Germinal center (tissue), 1 donor: ENCODE results near the gene SLC40A1.
"Not testable (repeated sequence)": the region's sequence is repeated elsewhere in the genome, so short reads cannot be mapped to it uniquely, and the experiment has no call there.

ENCODE experiments used
- DNase-seq: peaks from one replicate; pipeline ENCODE4 v3.0.0; 2012; ENCODE audit warnings: mixed read lengths, low spot score

Gene SLC40A1, protein sequence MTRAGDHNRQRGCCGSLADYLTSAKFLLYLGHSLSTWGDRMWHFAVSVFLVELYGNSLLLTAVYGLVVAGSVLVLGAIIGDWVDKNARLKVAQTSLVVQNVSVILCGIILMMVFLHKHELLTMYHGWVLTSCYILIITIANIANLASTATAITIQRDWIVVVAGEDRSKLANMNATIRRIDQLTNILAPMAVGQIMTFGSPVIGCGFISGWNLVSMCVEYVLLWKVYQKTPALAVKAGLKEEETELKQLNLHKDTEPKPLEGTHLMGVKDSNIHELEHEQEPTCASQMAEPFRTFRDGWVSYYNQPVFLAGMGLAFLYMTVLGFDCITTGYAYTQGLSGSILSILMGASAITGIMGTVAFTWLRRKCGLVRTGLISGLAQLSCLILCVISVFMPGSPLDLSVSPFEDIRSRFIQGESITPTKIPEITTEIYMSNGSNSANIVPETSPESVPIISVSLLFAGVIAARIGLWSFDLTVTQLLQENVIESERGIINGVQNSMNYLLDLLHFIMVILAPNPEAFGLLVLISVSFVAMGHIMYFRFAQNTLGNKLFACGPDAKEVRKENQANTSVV

DNA sequence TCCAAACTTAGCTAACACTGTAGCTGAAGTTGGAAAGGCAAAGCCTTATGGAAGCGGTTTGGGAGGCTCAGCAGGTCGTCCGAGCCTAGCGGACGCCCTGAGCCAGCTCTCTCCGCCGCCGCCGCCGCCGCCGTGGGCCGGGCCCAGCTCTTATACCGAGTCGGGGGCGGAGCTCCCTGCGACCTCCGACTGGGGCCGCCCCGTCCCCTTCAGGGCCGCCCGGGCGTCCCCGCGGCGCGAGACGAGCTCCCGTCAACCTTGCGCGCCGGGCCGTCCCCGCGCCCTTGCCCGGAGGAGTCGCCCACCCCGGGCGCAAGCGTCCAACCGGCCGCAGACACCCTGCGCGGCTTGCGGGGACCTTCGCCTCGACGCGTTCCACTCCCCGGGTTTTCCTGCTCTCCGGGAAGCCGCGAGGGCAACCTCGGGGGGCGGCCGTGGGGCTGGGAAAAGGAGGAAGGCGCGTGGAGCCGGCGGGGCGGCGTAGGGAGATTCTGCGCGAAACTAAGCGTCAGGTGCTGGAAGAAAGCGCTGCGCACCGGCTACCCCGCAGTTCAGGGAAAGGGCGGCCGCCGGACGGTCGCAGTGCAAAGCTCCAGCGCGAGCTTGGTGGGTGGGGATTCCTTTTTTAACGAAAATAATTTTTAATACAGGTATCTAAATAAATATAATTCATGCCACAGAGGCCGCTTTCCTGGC, at the start of gene SLC40A1:
Gene SLC40A1, minus strand, starts transcription at position 129 of the 696 bp plus-strand sequence. CDS start 326 bp downstream, outside the sequence.
- peak; percentile 50 for DNase-seq

DNA sequence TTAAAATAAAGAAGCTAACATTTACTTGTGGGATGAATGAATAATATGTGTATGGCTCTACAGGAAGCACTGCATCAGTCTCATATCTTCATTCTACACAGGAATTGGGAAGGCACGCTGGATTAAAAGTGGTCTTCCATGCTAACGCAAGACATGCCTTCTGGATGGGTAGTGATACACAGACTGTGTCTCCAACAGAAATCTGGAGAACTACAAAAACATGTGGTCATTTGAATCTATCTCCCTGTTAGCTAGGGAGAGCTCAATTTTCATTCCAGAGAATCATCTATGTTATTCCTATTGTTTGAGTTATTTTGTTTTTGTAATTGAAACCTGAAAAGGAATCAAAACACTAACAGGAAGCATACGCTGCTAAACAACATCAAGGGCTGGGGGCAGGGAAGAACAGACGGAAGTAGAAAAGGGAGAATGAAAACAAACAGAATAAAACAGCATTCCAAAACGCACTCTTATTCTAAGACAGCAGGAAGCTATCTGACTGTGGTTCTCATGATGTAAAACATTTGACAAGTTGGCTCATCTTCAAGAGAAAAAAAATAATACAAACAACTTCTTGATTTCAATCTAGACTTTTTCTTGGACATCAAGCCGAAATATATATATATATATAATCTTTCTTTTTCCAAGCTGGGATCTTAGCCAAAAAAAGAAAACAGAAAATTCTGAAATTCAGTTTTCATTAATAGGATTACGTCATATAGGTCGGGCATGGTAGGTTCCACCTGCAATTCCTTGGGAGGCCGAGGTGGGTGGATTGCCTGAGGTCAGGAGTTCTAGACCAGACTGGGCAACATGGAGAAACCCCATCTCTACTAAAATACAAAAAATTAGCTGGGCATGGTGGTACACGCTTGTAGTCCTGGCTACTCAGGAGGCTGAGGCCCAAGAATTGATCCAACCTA, 49.2 kb upstream of the SLC40A1 start:
- no peak for DNase-seq

DNA sequence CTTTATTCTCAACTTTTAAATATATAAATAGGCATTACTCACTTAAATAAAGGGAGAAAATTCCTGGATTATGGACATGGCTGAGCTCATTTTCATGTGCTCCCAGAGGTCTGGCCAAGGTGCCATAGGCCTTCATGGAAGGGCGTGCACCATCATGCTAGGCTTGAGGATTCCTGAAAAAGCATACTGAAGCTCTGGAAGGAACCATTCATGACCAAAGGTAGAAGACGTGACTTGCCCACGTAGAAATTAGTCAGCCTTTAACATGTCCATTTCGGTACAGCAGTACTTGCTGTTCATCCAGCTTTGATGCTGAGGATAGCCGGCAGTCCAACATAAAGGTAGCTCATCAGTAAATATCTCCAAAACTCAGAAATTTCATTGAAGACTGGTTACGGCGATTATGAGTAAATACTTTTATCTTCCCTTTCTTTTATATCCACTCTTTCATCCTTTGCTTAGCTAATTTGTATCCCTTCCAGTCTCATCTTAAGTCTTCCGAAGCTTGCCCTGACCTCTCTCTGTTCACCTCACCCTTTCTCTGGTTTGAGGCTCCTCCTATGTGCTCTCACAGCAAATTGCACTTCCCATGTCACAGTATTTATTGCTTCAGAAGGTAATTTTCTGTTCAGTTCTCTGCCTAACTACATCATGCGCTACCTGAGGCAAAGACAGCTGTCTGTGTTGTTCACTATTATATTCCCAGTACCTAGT, 48.4 kb upstream of the SLC40A1 start:
- DNase-seq: no peak

DNA sequence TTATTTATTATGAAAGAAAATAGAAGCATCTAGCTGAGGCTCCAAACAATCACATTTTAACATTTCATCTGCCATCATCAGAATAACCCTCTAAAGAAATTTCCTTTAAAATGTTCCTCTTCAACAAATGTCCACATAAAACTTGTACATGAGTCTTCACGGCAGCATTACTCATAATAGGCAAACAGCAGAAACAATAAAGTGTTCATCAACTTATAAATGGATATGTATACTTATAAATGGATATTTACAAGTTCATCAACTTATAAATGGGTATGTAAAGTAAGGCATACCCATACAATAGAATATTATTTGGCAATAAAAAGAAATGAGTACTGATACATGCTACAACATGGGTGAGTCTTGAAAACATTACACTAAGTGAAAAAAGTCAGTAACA, 47.2 kb upstream of the SLC40A1 start:
- DNase-seq: no peak

DNA sequence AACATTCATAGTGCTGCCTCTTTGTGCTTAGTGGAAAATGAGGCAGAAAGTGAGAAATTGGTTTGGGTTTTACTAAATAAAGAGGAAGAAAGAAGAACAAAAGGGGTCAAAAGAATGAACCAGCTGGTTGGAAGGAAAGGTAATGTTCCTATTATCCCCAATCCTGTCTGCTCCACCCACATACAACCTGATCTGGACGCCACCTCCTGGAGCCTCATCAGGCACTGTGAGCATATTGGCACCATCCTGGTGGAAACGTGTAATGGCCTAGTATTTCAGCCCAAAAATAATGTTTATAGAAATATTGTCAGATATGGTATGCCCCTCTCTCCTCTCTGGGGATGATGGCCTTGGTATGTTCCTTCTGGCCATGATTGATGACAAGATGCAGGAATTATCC, 45.0 kb upstream of the SLC40A1 start:
- DNase-seq: no peak

DNA sequence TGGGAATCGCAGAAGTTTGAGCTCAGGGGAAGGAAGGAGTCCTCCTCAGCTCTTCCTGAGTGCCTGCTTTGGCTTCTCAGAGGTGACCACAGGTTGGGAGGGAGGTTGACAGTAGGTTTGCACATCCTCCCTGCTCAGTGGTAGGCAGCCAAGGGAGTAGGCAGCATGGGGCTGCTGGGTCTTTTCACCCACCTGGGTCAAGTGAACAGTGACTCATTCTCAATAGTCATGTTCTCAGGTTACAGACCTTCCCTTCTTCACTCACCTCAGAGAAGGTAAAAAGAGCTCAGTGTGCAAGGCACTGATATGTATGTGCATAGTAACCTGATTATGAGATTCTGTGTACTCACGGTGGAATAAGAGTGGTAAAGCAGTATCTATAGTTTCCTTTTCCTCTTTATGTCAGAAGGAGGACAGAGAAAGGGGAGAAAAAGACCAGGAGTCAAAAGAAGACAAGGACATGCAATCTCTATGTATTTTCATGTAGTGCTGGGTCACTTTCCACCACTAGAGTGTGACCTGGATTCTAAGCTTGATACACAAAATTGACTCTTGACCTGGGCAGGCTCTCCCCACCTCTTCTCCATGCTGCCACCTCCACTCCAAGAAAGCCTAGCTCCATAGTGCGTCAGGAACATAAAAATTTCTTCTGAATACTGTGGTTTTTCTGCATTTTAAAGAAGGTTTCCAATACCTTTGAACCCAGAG, 44.2 kb upstream of the SLC40A1 start:
- DNase-seq: no peak

DNA sequence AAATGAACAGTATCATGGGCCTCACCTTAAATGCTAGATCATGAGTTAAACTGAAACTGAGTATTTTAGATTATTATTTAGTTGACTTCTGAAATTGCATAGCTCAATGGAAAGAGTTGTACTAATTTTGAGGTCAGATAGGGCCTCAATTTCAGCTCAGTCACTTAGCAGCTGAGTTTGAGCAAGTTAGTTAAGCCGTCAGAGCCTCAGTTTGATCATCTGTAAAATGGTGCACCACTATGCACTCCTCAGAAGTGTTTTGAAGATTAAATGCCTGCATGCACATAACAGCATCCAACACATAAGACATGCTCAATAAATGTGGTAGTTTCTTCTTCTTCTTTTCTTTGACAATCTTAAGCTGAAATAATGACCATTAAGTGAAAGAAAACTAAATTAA, 42.5 kb upstream of the SLC40A1 start:
- no peak for DNase-seq

DNA sequence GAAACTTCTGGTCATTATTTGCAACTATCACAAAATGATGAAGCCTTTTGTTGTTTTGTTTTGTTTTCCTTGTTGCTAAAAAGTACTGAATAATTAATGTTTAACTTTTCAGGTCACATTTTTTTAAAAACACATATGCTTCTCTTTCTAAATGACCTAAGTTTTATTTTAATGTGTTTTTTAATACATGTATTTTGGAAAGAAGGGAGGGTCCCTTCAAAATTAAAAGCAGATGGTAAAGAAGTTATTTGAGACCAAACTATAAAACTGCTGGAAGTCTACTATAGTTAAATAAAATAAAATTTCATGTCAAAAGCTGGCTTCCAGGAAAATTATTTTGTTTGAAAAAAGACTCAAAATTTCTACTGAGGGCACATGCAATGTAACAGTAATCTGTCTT, 41.2 kb upstream of the SLC40A1 start:
- no peak for DNase-seq

DNA sequence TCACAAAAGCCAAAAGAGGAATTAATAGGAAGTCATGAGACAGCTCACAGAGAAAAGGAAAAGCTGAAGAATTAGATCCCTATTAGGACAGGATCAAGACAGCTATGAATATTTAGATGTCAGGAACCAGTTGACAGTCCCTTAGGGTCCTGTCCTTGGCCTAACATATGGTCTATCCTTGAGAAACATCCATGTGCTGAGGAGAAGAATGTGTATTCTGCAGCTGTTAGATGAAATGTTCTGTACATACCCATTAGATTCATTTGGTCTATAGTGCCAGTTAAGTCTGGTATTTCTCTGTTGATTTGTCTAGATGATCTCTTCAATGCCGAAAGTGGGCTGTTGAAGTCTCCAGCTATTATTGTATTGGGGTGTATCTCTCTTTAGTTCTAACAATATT, 37.6 kb upstream of the SLC40A1 start:
- DNase-seq: no peak

DNA sequence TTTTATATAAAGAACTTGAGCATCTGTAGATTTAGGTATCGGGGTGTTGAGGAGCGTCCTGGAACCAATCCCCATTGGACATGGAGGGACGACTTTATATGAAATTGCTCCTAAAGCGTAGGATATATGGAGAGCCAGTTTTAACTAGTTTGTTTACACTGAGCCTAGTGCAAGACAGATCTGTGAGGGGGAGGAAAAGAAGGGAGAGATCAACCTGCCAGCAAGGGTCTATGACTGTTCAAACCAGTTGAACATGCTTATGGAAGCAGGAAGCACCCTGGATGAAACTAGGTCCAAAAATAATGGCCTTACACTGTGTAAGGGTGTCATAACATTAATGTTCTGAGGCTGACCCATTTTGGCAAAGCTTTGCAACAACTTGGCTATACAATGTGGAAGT, 34.0 kb upstream of the SLC40A1 start:
- no peak for DNase-seq

DNA sequence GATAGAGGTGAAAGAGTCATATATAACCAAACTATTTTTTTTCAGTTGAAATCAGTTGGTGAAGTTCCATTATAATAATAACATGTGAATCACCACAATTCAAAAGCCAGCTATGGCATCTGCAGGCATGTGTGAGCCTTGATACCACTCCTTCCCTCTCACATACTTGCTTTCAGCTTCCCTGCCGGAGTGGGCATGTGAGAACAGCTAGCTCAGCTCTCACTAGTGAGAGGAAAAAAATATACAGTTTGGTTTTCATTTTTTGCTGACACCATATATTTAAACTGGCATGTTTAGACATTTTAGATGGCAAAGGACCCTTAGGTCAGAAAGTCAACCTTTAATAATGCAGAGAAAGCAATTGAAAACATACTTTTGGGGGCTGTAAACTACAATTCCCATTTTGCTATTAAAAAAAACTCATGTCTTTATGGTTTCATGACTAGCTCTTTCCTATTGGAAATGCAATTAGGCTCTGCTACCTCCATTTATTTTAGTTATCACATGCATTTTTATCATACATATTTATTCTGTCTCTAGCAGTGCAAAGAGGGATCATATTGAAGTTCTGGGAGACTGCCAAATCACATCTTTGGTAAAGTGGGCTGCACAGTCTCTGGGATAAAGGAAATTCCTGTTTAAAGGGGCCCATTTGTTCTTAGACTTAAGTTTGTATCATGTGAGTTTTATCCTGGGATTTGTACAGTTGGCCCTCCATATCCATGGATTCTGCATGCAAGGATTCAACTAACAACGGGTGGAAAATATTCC, 33.2 kb upstream of the SLC40A1 start:
- DNase-seq: no peak

DNA sequence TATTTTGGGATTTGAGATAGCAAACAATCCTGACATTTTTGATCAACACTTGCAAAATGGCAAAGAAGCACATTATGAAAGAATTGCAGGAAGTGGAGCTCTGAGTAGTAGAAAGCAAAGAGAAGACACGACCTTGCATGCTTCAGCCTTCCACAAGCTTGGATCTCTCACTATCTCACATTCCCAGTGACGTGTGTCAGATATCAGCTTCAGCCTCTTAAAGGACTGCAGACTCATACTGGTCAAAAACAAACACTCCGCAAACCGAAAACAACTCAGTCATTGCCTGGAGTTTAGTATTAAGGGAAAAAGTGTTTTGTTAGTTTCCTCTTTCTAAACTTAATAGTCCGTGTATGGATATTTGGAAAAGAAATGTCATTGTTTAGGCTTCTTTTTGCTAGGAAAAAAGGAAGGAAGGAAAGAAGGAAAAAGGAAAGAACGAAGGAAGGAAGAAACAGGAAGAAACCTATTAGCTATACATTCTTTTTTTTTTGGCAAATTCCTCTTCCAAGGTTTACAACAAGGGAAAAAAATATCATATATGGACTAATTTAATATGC, 32.6 kb upstream of the SLC40A1 start:
- DNase-seq: no peak

DNA sequence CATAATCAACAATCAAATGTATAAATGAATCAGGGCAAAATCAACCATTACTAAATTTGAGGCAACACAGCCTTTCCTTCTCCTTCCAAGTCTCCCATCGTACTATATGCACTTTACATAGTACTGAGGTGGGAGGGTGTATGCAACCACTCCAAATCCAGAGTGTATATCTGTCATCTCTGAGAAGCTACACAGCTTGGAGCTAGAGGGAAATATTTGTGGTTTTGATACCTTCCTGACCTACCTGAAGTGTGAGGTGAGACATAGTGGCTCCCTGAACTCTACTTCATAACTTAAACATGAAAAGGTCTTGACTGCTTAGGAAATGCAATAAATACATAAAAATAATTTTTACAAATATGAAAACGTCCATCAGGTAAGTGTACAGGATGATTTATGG, 30.1 kb upstream of the SLC40A1 start:
- DNase-seq: no peak

DNA sequence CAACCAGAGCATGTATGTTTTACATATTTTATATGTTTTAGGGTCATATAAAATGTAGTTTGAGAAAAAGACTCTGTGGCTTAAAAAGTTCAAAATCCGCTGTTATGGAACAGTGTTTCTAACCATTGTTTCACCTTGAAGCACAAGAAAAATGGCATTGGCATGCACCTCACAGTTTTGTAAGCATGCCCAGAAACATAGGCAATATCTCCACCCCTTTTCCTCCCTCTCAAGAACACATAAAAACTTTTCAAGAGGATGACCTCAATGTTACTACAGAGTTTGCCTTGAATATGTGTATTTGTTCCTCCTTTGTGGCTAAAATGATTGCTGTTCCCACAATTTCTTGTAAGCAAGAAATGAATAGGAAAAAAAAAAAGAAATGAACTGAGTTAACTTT, 29.3 kb upstream of the SLC40A1 start:
- no peak for DNase-seq

DNA sequence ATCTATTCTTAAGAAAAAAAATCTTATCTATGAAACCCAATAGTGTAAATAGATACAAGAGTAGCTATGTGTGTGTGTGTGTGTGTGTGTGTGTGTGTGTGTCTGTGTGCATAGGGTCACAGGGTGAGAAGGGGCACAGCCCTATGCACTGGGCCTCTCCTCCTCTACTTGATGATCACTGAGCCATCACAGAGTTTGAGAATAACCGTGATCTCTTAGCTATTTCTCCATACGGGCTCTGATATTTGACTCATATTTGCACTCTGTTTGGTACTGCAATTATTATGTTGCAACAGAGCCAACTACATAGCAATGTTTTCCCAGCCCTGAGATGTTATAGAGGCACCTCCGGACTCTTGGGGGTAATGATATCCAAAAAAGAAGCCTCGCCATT, 28.8 kb upstream of the SLC40A1 start:
- no peak for DNase-seq

DNA sequence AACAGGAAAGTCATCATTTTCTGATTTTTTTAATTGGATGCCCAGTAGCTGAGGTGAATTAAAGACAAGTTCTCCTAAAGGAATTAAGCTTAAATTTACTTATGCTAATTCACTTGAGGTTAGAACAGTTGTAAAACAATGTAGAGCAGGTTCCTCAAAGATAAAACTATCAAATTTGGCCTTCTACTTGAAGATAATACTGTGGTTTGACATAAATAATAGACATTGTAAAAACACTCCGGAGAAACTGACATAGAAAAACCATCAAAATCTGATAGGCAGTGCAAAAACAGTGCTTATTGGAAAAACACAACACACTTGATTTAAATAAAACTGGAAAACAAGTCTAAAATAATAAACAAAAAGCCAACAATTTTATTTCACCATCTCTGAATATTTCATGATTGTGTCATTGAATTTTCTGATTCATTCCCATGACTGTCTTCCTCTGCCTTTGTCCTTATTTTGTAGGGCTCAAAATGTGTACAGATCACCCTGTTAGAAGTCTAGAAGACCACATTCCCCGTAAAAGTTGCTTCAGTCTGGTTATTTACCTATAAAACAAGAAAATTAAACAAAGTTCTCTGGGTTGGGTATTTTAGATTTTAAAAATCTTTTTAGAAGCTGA, 28.3 kb upstream of the SLC40A1 start:
- DNase-seq: no peak

DNA sequence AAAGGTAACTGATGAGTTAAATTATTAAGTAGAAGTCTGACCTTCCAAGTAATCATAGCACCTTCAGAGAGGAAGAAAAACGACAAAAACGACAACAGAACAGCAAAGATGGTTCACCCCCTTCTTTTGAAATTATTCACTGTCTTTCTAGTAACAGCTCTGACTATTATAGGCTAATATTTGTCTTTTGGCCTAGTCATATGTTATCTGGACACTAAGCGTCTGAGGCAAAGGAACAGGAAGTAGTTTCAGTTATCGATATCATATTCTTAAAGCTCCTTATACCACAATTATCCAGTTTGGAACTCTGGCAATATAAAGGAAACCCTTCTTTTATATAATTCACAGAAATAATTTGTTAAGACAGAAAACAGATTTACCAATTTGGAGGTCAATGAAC, 27.6 kb upstream of the SLC40A1 start:
- no peak for DNase-seq

DNA sequence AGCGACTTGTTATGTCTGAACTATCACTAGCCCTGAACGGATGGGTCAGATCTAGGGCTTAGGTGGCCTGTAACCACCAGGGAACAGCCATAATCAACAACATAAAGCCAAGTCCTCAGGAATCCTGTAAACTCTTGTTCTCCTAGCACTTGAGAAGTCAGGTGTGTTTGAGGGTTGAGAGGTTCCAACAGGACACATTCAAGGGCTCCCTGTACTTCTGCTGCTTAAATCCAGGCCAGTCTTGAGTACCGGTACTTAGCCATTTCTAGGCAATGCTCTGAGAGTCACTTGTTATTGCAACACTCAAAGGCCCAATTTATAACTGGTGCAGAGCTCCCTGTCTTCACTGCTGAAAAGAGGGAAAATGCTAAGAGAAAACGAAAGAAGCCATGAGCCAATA, 21.6 kb upstream of the SLC40A1 start:
- no peak for DNase-seq

DNA sequence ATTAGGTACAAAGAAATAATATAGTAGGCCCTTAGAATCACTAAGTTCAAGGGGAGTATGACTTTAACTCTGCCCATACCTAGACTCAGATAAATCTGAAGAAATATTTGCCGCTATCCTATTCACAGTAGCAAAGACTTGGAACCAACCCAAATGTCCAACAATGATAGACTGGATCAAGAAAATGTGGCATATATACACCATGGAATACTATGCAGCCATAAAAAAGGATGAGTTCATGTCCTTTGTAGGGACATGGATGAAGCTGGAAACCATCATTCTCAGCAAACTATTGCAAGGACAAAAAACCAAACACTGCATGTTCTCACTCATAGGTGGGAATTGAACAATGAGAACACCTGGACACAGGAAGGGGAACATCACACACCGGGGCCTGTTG, 21.1 kb upstream of the SLC40A1 start:
- DNase-seq: not testable (repeated sequence)
